IMR-90 (cell line): ENCODE data around the gene BCAS3. TPM values are rescaled to one million over a fixed set of nuclear protein-coding genes. Genes with fewer than 3 reads are reported as not detected.

Source experiments
- ATAC-seq: fragments of 200-7000 bp; cut with Tn5 transposase; 2 replicates; pipeline ENCODE4 v1.9.1; 2020; ENCODE audit warnings: low read depth, mild to moderate bottlenecking, moderate library complexity
- BruUV-seq: library from RNA; stranded (reverse); fragments of 400-500 nt; replicated peaks from 2 replicates; lab custom pipeline; 2021; lab: Mats Ljungman, UMichigan
- CTCF ChIA-PET: fragments of 300-600 bp; formaldehyde crosslinking; extraction: SDS; loops from one replicate; lab custom pipeline; 2021; ENCODE audit warnings: antibody characterized with exemption; lab: Yijun Ruan, JAX
- POLR2A ChIA-PET: fragments of 300-600 bp; sonication (Branson Sonifier 250); formaldehyde crosslinking; loops from one replicate; lab custom pipeline; 2022; ENCODE audit warnings: antibody characterized with exemption; ENCODE audit not compliant: unreplicated experiment; lab: Charles Lee
- DNase-seq: peaks from one replicate; pipeline ENCODE4 v3.0.0; 2013
- H2AFZ ChIP-seq: replicated peaks from 2 replicates; pipeline ENCODE3; 2013; ENCODE audit warnings: low read length, mild to moderate bottlenecking; ENCODE audit not compliant: poor library complexity
- H2AK5ac ChIP-seq: 2 replicates; pipeline ENCODE4 v1.6.1; 2013; ENCODE audit warnings: low read depth, low read length, inconsistent platforms
- H2AK9ac ChIP-seq: replicated peaks from 2 replicates; pipeline ENCODE3; 2013; ENCODE audit warnings: mild to moderate bottlenecking, low read depth, low read length, moderate library complexity; ENCODE audit not compliant: poor library complexity
- H2BK120ac ChIP-seq: 2 replicates; pipeline ENCODE4 v1.6.1; 2013; ENCODE audit warnings: low read depth, low read length, inconsistent platforms
- H2BK15ac ChIP-seq: 3 replicates; pipeline ENCODE4 v1.6.1; 2013; ENCODE audit warnings: low read depth, low read length, inconsistent platforms
- H2BK20ac ChIP-seq: 2 replicates; pipeline ENCODE4 v1.6.1; 2013; ENCODE audit warnings: low read depth, mild to moderate bottlenecking, inconsistent platforms, low read length, moderate library complexity
- H2BK5ac ChIP-seq: 2 replicates; pipeline ENCODE4 v1.6.1; 2013; ENCODE audit warnings: mild to moderate bottlenecking, low read depth, low read length, inconsistent platforms; ENCODE audit not compliant: poor library complexity, severe bottlenecking
- H3K14ac ChIP-seq: replicated peaks from 2 replicates; pipeline ENCODE4 v1.6.1; 2013; ENCODE audit warnings: low read depth, low read length, inconsistent platforms
- H3K18ac ChIP-seq: 2 replicates; pipeline ENCODE4 v1.6.1; 2013; ENCODE audit warnings: low read depth, low read length, control low read depth
- H3K23ac ChIP-seq: 2 replicates; pipeline ENCODE4 v1.6.1; 2013; ENCODE audit warnings: low read depth, low read length, inconsistent platforms
- H3K27ac ChIP-seq: 2 replicates; pipeline ENCODE4 v1.5.1; 2013; ENCODE audit warnings: mild to moderate bottlenecking, control low read depth, low read length; ENCODE audit not compliant: insufficient read depth
- H3K27me3 ChIP-seq: 2 replicates; pipeline ENCODE4 v1.6.1; 2013; ENCODE audit warnings: low read length; ENCODE audit not compliant: control insufficient read depth, insufficient read depth
- H3K36me3 ChIP-seq: 2 replicates; pipeline ENCODE4 v1.6.1; 2013; ENCODE audit warnings: low read length, mixed read lengths; ENCODE audit not compliant: control insufficient read depth, insufficient read depth
- H3K4ac ChIP-seq: 2 replicates; pipeline ENCODE4 v1.6.1; 2013; ENCODE audit warnings: low read depth, low read length, inconsistent platforms
- H3K4me1 ChIP-seq: 2 replicates; pipeline ENCODE4 v1.6.1; 2013; ENCODE audit warnings: low read length, mixed read lengths; ENCODE audit not compliant: control insufficient read depth, insufficient read depth
- H3K4me2 ChIP-seq: 2 replicates; pipeline ENCODE4 v1.6.1; 2013; ENCODE audit warnings: low read depth, mild to moderate bottlenecking, control low read depth, low read length, moderate library complexity
- H3K4me3 ChIP-seq: 2 replicates; pipeline ENCODE4 v1.5.1; 2013; ENCODE audit warnings: low read depth, mild to moderate bottlenecking, control low read depth, low read length, moderate library complexity; ENCODE audit not compliant: insufficient read depth
- H3K56ac ChIP-seq: 2 replicates; pipeline ENCODE4 v1.6.1; 2013; ENCODE audit warnings: low read length, inconsistent platforms; ENCODE audit not compliant: insufficient read depth; ENCODE audit errors: extremely low read depth
- H3K79me1 ChIP-seq, 2 experiments: 2 replicates each; pipeline ENCODE4 v1.6.1; 2013; ENCODE audit warnings: low read length in 2 of 2, inconsistent platforms in 1 of 2, low read depth in 1 of 2
- H3K9ac ChIP-seq: 2 replicates; pipeline ENCODE4 v1.6.1; 2013; ENCODE audit warnings: low read depth, low read length, control low read depth
- H3K9me1 ChIP-seq: 2 replicates; pipeline ENCODE4 v1.6.1; 2013; ENCODE audit warnings: low read length, inconsistent platforms; ENCODE audit not compliant: insufficient read depth
- H3K9me3 ChIP-seq: 2 replicates; pipeline ENCODE4 v1.6.1; 2013; ENCODE audit warnings: low read length; ENCODE audit not compliant: control insufficient read depth, insufficient read depth
- H4K20me1 ChIP-seq: 2 replicates; pipeline ENCODE4 v1.6.1; 2013; ENCODE audit warnings: low read length, inconsistent platforms; ENCODE audit not compliant: insufficient read depth
- H4K5ac ChIP-seq: 2 replicates; pipeline ENCODE4 v1.6.1; 2013; ENCODE audit warnings: mild to moderate bottlenecking, low read depth, low read length, control low read depth
- H4K8ac ChIP-seq, 2 experiments: 2 replicates each; pipeline ENCODE4 v1.6.1; 2013; ENCODE audit warnings: low read depth in 2 of 2, low read length in 2 of 2, control low read depth in 1 of 2, inconsistent platforms in 1 of 2
- H4K91ac ChIP-seq: 2 replicates; pipeline ENCODE4 v1.6.1; 2013; ENCODE audit warnings: low read depth, low read length, inconsistent platforms; ENCODE audit not compliant: insufficient read depth
- BHLHE40 ChIP-seq: fragments of 150-350 bp; IDR thresholded peaks from 2 replicates; pipeline ENCODE4 v1.6.1; 2016; ENCODE audit warnings: mild to moderate bottlenecking, low read depth, low read length
- CEBPB ChIP-seq: IDR thresholded peaks from 2 replicates; pipeline ENCODE4 v1.6.1; 2012; ENCODE audit warnings: low read depth, low read length, improper control_type of control experiment
- ELK1 ChIP-seq: fragments of 150-350 bp; IDR thresholded peaks from 2 replicates; pipeline ENCODE4 v1.6.1; 2016; ENCODE audit warnings: low read depth, mild to moderate bottlenecking, low read length, moderate library complexity, borderline replicate concordance
- FOS ChIP-seq: fragments of 150-350 bp; IDR thresholded peaks from 2 replicates; pipeline ENCODE4 v1.6.1; 2016; ENCODE audit warnings: low read depth, low read length
- MAFK ChIP-seq: IDR thresholded peaks from 2 replicates; pipeline ENCODE4 v1.6.1; 2012; ENCODE audit warnings: low read depth, low read length, improper control_type of control experiment
- MAZ ChIP-seq: IDR thresholded peaks from 2 replicates; pipeline ENCODE4 v1.6.1; 2012; ENCODE audit warnings: low read depth, mild to moderate bottlenecking, low read length, improper control_type of control experiment, moderate library complexity, borderline replicate concordance
- MXI1 ChIP-seq: IDR thresholded peaks from 2 replicates; pipeline ENCODE4 v1.6.1; 2012; ENCODE audit warnings: low read depth, mild to moderate bottlenecking, low read length, moderate library complexity, borderline replicate concordance
- NFE2L2 ChIP-seq: fragments of 150-350 bp; IDR thresholded peaks from 2 replicates; pipeline ENCODE4 v1.6.1; 2016; ENCODE audit warnings: low read depth, mild to moderate bottlenecking, low read length
- POLR2A ChIP-seq: IDR thresholded peaks from 2 replicates; pipeline ENCODE4 v1.6.1; 2012; ENCODE audit warnings: mild to moderate bottlenecking, low read depth, low read length
- RAD21 ChIP-seq: IDR thresholded peaks from 2 replicates; pipeline ENCODE4 v1.6.1; 2012; ENCODE audit warnings: low read length, improper control_type of control experiment
- RFX5 ChIP-seq: IDR thresholded peaks from 2 replicates; pipeline ENCODE4 v1.8.0; 2012; ENCODE audit warnings: low read depth, mild to moderate bottlenecking, low read length, moderate library complexity
- whole genome bisulfite sequencing, 2 experiments: methylation state at CpG; one replicate each; pipeline versions ENCODE4 v1.1.5 to v1.1.7; 2013; ENCODE audit warnings: missing lambda C conversion rate in 2 of 2; ENCODE audit not compliant: insufficient read length in 1 of 2; ENCODE audit errors: extremely low coverage in 2 of 2; 5-methylcytosine and 5-hydroxymethylcytosine counted together
- dilution Hi-C: fragments of 300-500 bp; cut with HindIII; formaldehyde crosslinking; loops from one replicate; pipeline ENCODE4 v1.14.3; 2018; ENCODE audit warnings: low sequenced_read_pairs; ENCODE audit not compliant: unreplicated experiment
- in situ Hi-C: fragments of 300-500 bp; cut with MboI; formaldehyde crosslinking; loops from 3 replicates; pipeline ENCODE4 v1.14.3; 2019; ENCODE audit warnings: low sequenced_read_pairs, inconsistent platforms, mixed read lengths
- intact Hi-C: fragments of 100-400 bp; cut with micrococcal nuclease; formaldehyde crosslinking; loops from 2 replicates; pipeline ENCODE4 v1.10.0; 2022
- polyA plus RNA-seq, 3 experiments: library from polyadenylated mRNA; depleted of rRNA; stranded (reverse); fragments of >200 nt; gene quantifications; 2 replicates each; pipeline ENCODE4 v1.2.3, GENCODE V29; 2012; ENCODE audit warnings: low replicate concordance in 1 of 3
- total RNA-seq: library from RNA; depleted of rRNA; stranded (reverse); fragments of >200 nt; gene quantifications from 2 replicates; pipeline ENCODE4 v1.2.3, GENCODE V29; 2012

The BCAS3 gene
- total and polyA plus RNA-seq, 2 of the 4 experiments (the other 2 are of a cell fraction): 6.3 to 27.1 TPM

GRCh38 chr17:61306003-61306402, 628.4 kb downstream of the BCAS3 start:
- H3K36me3 ChIP-seq: no peaks in the 10 kb centered on the region
- no peak overlapping the region for H2AK9ac ChIP-seq
- peaks cover 41% of the 10 kb centered on the region for H3K4me1 ChIP-seq
- H3K9me3 ChIP-seq: no peaks in the 10 kb centered on the region
- H3K4me3 ChIP-seq: no peak overlapping the region
- no peak overlapping the region for H3K27ac ChIP-seq
- DNase-seq (no peak), ATAC-seq (no peak)
- no CpG with 5 or more reads among the region's 2 CpGs for WGBS, 2 experiments
- H2AK5ac ChIP-seq: peak overlapping the region; percentile 55; the same call in 1 of the 2 replicates
- H2BK15ac ChIP-seq: peak overlapping the region; percentile 71; the same call in 1 of the 3 replicates
- H3K9me1 ChIP-seq: peaks cover 27% of the 10 kb centered on the region
- dilution Hi-C loops: no loop called here
- peaks cover 0 to 31% of the 10 kb centered on the region in 2 experiments; a peak in 2 of 4 replicates for H3K79me1 ChIP-seq
- H3K9ac ChIP-seq: no peak overlapping the region
- peak overlapping the region; percentile 75; the same call in 1 of the 2 replicates for H2BK20ac ChIP-seq
- H4K20me1 ChIP-seq: no peaks in the 10 kb centered on the region
- ChIA-PET POLR2A (no interaction called here), CTCF (interaction anchor here (1.0 kb wide), 1 partner anchor 70 kb away, joined by 3 read pairs; no protein-coding TSS in a partner anchor)
- H3K4ac ChIP-seq: peak overlapping the region; percentile 12; the same call in 1 of the 2 replicates
- H4K5ac ChIP-seq: no peak overlapping the region; the same call in 1 of the 2 replicates
- intact Hi-C loops: loop anchor here (5.0 kb wide), 2 partner anchors 149 to 304 kb away; no protein-coding TSS in a partner anchor
- peak overlapping the region; percentile 58; the same call in 1 of the 2 replicates for H3K18ac ChIP-seq
- 0 out of 2 replicates have a peak overlapping the region, but pooled peaks have one; percentile 8 for H3K14ac ChIP-seq
- no TSS peak for BruUV-seq
- H2BK5ac ChIP-seq: no peak overlapping the region
- H4K8ac ChIP-seq: peak overlapping the region; percentile 13 to 18; a peak in 2 of 4 replicates
- H3K23ac ChIP-seq: no peak overlapping the region
- in situ Hi-C loops: loop anchor here (5.0 kb wide), 1 partner anchor 104 kb away; no protein-coding TSS in a partner anchor
- no peaks in the 10 kb centered on the region for H3K27me3 ChIP-seq
- H2AFZ ChIP-seq: no peak overlapping the region
- no peak overlapping the region for H3K4me2 ChIP-seq
- peak overlapping the region; percentile 37 for H4K91ac ChIP-seq
- TF ChIP-seq ELK1: no peak
- TF ChIP-seq RAD21: no peak
- no peak for TF ChIP-seq MAZ
- TF ChIP-seq CEBPB: no peak
- no peak for TF ChIP-seq BHLHE40
- TF ChIP-seq RFX5: no peak
- TF ChIP-seq MAFK: no peak
- no peak for TF ChIP-seq NFE2L2
- no peak for TF ChIP-seq MXI1
- TF ChIP-seq FOS: no peak
- TF ChIP-seq POLR2A: no peak
- H3K56ac ChIP-seq: no peak overlapping the region
- peak overlapping the region; percentile 50 for H2BK120ac ChIP-seq
